NCI-H2196 treated with DMSO at 0.1 percent for 48 hours (cell line): Measurements from ENCODE around the gene FBLN2.
A peak's percentile ranks its signal among the peaks of the same experiment; 100 is the strongest.

Experiments
- DNase-seq: peaks from one replicate; lab custom pipeline; 2025; ENCODE audit not compliant: unreplicated experiment; lab: John Stamatoyannopoulos, UW

FBLN2 gene

GRCh38 chr3:13636874-13637273 lies 87.9 kb downstream of the FBLN2 start:
- no peak for DNase-seq

- DNase-seq: no peak
Measured at GRCh38 chr3:13637311-13637891, 88.5 kb downstream of the FBLN2 start.

GRCh38 chr3:13637953-13638352 lies 89.0 kb downstream of the FBLN2 start:
- DNase-seq: no peak

- DNase-seq: no peak
Measured at GRCh38 chr3:13638927-13639326, 90.0 kb downstream of the FBLN2 start.

- no peak for DNase-seq
Measured at GRCh38 chr3:13642597-13642996, 93.7 kb downstream of the FBLN2 start.

GRCh38 chr3:13644341-13645117 lies 95.6 kb downstream of the FBLN2 start:
- DNase-seq: no peak

- DNase-seq: no peak
Measured at GRCh38 chr3:13645801-13646637, 97.1 kb downstream of the FBLN2 start.

- no peak for DNase-seq
Measured at GRCh38 chr3:13647298-13648059, 98.6 kb downstream of the FBLN2 start.

GRCh38 chr3:13648060-13649001 lies 99.4 kb downstream of the FBLN2 start:
- peak; percentile 8 for DNase-seq

- DNase-seq: peak; percentile 1
Measured at GRCh38 chr3:13650210-13651056, 101.5 kb downstream of the FBLN2 start.

GRCh38 chr3:13651057-13651400 lies 102.1 kb downstream of the FBLN2 start:
- no peak for DNase-seq

GRCh38 chr3:13651775-13652428 lies 103.0 kb downstream of the FBLN2 start:
- no peak for DNase-seq

GRCh38 chr3:13652728-13653127 lies 103.8 kb downstream of the FBLN2 start:
- DNase-seq: no peak

GRCh38 chr3:13653631-13654279 lies 104.8 kb downstream of the FBLN2 start:
- DNase-seq: no peak

GRCh38 chr3:13654330-13655060 lies 105.6 kb downstream of the FBLN2 start:
- no peak for DNase-seq

- no peak for DNase-seq
Measured at GRCh38 chr3:13655061-13655913, 106.4 kb downstream of the FBLN2 start.
